ENCODE measurements around the gene EPPIN. TPM values are rescaled to one million over a fixed set of nuclear protein-coding genes. Genes with fewer than 3 reads are reported as not detected.

EPPIN gene
- total RNA-seq, 1 donor, result not detected

Small RNA genes within 50 kb of the gene (small RNA-seq; reads per million reads assigned to genes)
- gene AL031663.1 (not detected), gene HSPD1P21 (not detected), gene RNA5SP485 (not detected)

Other genes with a start within 250 kb of the EPPIN start
- not detected for gene RBPJL, start 240.6 kb downstream of the EPPIN start, total RNA-seq
- gene MATN4, start 239.1 kb downstream of the EPPIN start, total RNA-seq, result under 0.01 TPM
- 4.0 TPM for gene SDC4, start 199.0 kb downstream of the EPPIN start, total RNA-seq
- gene SYS1, start 184.2 kb downstream of the EPPIN start, total RNA-seq, result 31.2 TPM
- not detected for gene TP53TG5, start 169.1 kb downstream of the EPPIN start, total RNA-seq
- 7.0 TPM for gene DBNDD2, start 139.1 kb downstream of the EPPIN start, total RNA-seq
- 116 TPM for gene PIGT, start 131.3 kb downstream of the EPPIN start, total RNA-seq
- not detected for gene WFDC2, start 77.6 kb downstream of the EPPIN start, total RNA-seq
- gene SPINT3, start 31.8 kb downstream of the EPPIN start, total RNA-seq, result not detected
- not detected for gene WFDC6, start 7.9 kb downstream of the EPPIN start, total RNA-seq
- gene WFDC8, start 31.9 kb upstream of the EPPIN start, total RNA-seq, result not detected
- not detected for gene WFDC10A, start 82.3 kb upstream of the EPPIN start, total RNA-seq
- gene WFDC9, start 83.9 kb upstream of the EPPIN start, total RNA-seq, result not detected
- gene WFDC11, start 122.8 kb upstream of the EPPIN start, total RNA-seq, result not detected
- not detected for gene WFDC13, start 154.6 kb upstream of the EPPIN start, total RNA-seq
- gene WFDC10B, start 157.6 kb upstream of the EPPIN start, total RNA-seq, result not detected
- not detected for gene SPINT4, start 174.9 kb upstream of the EPPIN start, total RNA-seq
- not detected for gene WFDC3, start 244.5 kb upstream of the EPPIN start, total RNA-seq
- gene DNTTIP1, start 244.6 kb upstream of the EPPIN start, total RNA-seq, result 22.4 TPM

Measured in hematopoietic multipotent progenitor cell (in vitro differentiated cells).